Hepatic stellate cell (primary cell): ENCODE data around the gene TK2.
"Not testable (repeated sequence)": the region's sequence is repeated elsewhere in the genome, so short reads cannot be mapped to it uniquely, and the experiment has no call there.

Source experiments
- DNase-seq: peaks from one replicate; pipeline ENCODE4 v3.0.0; 2011; ENCODE audit warnings: low spot score

The TK2 gene

GRCh38 chr16:66466636-66467035 is 83.3 kb downstream of the TK2 start:
- not testable (repeated sequence) for DNase-seq

- not testable (repeated sequence) for DNase-seq
Observed at GRCh38 chr16:66465946-66466345, 84.0 kb downstream of the TK2 start.

GRCh38 chr16:66462912-66463311 is 87.0 kb downstream of the TK2 start:
- no peak for DNase-seq

- DNase-seq: no peak
Observed at GRCh38 chr16:66460703-66461102, 89.2 kb downstream of the TK2 start.

- no peak for DNase-seq
Observed at GRCh38 chr16:66459878-66460277, 90.0 kb downstream of the TK2 start.

GRCh38 chr16:66458853-66459252 is 91.1 kb downstream of the TK2 start:
- DNase-seq: no peak

GRCh38 chr16:66458292-66458691 is 91.6 kb downstream of the TK2 start:
- no peak for DNase-seq
